ENCODE data around the gene CSKMT.
"Not testable (repeated sequence)": the region's sequence is repeated elsewhere in the genome, so short reads cannot be mapped to it uniquely, and the experiment has no call there.

Gene CSKMT

GRCh38 chr11:62687508-62688396, 22.6 kb downstream of the CSKMT start:
- DNase-seq (ENCODE audit: low read depth in 3 of 3, low spot score in 1 of 3) = no peak

- no peak for DNase-seq (ENCODE audit: low read depth in 3 of 3, low spot score in 1 of 3)
Observed at GRCh38 chr11:62688491-62688890, 23.4 kb downstream of the CSKMT start.

- no peak for DNase-seq (ENCODE audit: low read depth in 3 of 3, low spot score in 1 of 3)
Observed at GRCh38 chr11:62689421-62690183, 24.5 kb downstream of the CSKMT start, which contains the start of gene LRRN4CL. TSS of gene LRRN4CL (minus strand) at chr11:62689530. CDS start at chr11:62688508, 1,022 bp downstream.

GRCh38 chr11:62693624-62694023, 28.5 kb downstream of the CSKMT start:
- DNase-seq (ENCODE audit: low read depth in 3 of 3, low spot score in 1 of 3) = not testable (repeated sequence)

- peak; percentile 42 to 63 (median 59) for DNase-seq (ENCODE audit: low read depth in 3 of 3, low spot score in 1 of 3)
Observed at GRCh38 chr11:62694455-62695167, 29.5 kb downstream of the CSKMT start.

GRCh38 chr11:62702246-62702645, 37.1 kb downstream of the CSKMT start:
- DNase-seq (ENCODE audit: low read depth in 3 of 3, low spot score in 1 of 3) = no peak

- not testable (repeated sequence) for DNase-seq (ENCODE audit: low read depth in 3 of 3, low spot score in 1 of 3)
Observed at GRCh38 chr11:62703921-62704320, 38.8 kb downstream of the CSKMT start.

- no peak for DNase-seq (ENCODE audit: low read depth in 3 of 3, low spot score in 1 of 3)
Observed at GRCh38 chr11:62705413-62705812, 40.3 kb downstream of the CSKMT start.

- peak; percentile 88 to 93 (median 91) for DNase-seq (ENCODE audit: low read depth in 3 of 3, low spot score in 1 of 3)
Observed at GRCh38 chr11:62705880-62706849, 41.1 kb downstream of the CSKMT start.

- no peak for DNase-seq (ENCODE audit: low read depth in 3 of 3, low spot score in 1 of 3)
Observed at GRCh38 chr11:62706850-62707247, 41.7 kb downstream of the CSKMT start.

GRCh38 chr11:62707277-62707861, 42.3 kb downstream of the CSKMT start, which contains the start of the genes BSCL2 and GNG3:
TSS of gene BSCL2 (minus strand) at chr11:62707424. CDS start at chr11:62707195, 229 bp downstream.
TSS of gene GNG3 (plus strand) at chr11:62707676. CDS start at chr11:62708296, 620 bp downstream.
- no peak for DNase-seq (ENCODE audit: low read depth in 3 of 3, low spot score in 1 of 3)

- DNase-seq (ENCODE audit: low read depth in 3 of 3, low spot score in 1 of 3) = no peak
Observed at GRCh38 chr11:62708392-62708791, 43.3 kb downstream of the CSKMT start.

GRCh38 chr11:62708793-62709192, 43.7 kb downstream of the CSKMT start:
- no peak for DNase-seq (ENCODE audit: low read depth in 3 of 3, low spot score in 1 of 3)

GRCh38 chr11:62709247-62710000, 44.3 kb downstream of the CSKMT start:
- peak; percentile 85 to 95 (median 93) for DNase-seq (ENCODE audit: low read depth in 3 of 3, low spot score in 1 of 3)

- no peak for DNase-seq (ENCODE audit: low read depth in 3 of 3, low spot score in 1 of 3)
Observed at GRCh38 chr11:62710001-62710345, 44.9 kb downstream of the CSKMT start.

- no peak for DNase-seq (ENCODE audit: low read depth in 3 of 3, low spot score in 1 of 3)
Observed at GRCh38 chr11:62712276-62712812, 47.2 kb downstream of the CSKMT start.

GRCh38 chr11:62712861-62713260, 47.7 kb downstream of the CSKMT start:
- no peak for DNase-seq (ENCODE audit: low read depth in 3 of 3, low spot score in 1 of 3)

- no peak for DNase-seq (ENCODE audit: low read depth in 3 of 3, low spot score in 1 of 3)
Observed at GRCh38 chr11:62713343-62713742, 48.2 kb downstream of the CSKMT start.

Measured in stimulated activated CD4-positive, alpha-beta T cell treated with anti-CD3 and anti-CD28 coated beads, TNF-alpha, amount 100 ng/mL, for 1 hour (primary cell).